ENCODE data around the gene NEURL2. TPM values are rescaled to one million over a fixed set of nuclear protein-coding genes. Genes with fewer than 3 reads are reported as not detected.
A peak's percentile ranks its signal among the peaks of the same experiment; 100 is the strongest.
"Not testable (repeated sequence)": the region's sequence is repeated elsewhere in the genome, so short reads cannot be mapped to it uniquely, and the experiment has no call there.

Gene NEURL2
- total RNA-seq, 1 donor from 2014 or later = 4.0 TPM

- H3K27me3 ChIP-seq = no peaks in the 10 kb centered on the region
- H3K4me1 ChIP-seq = peaks cover 5 to 16% of the 10 kb centered on the region in 2 donors
- intact Hi-C loops (cut with DNase I) = loop anchor here (1.0 to 2.0 kb wide), 4 partner anchors 37 to 753 kb away; partner anchors contain the start of genes ACOT8, TP53RK, ZNF335 and ZSWIM1
- H3K36me3 ChIP-seq = peaks cover 34 to 35% of the 10 kb centered on the region in 2 donors
- no peak for DNase-seq (ENCODE audit: low spot score in 2 of 2)
- H3K9me3 ChIP-seq = no peaks in the 10 kb centered on the region
- TF ChIP-seq CTCF (IDR thresholded peaks at IDR 0.05) = no peak
- peak overlapping the region; percentile 60 to 95 for H3K4me3 ChIP-seq
- peak overlapping the region; percentile 98 to 100 for H3K27ac ChIP-seq
Measured at GRCh38 chr20:45935416-45936046, 44.5 kb upstream of the NEURL2 start.

DNA sequence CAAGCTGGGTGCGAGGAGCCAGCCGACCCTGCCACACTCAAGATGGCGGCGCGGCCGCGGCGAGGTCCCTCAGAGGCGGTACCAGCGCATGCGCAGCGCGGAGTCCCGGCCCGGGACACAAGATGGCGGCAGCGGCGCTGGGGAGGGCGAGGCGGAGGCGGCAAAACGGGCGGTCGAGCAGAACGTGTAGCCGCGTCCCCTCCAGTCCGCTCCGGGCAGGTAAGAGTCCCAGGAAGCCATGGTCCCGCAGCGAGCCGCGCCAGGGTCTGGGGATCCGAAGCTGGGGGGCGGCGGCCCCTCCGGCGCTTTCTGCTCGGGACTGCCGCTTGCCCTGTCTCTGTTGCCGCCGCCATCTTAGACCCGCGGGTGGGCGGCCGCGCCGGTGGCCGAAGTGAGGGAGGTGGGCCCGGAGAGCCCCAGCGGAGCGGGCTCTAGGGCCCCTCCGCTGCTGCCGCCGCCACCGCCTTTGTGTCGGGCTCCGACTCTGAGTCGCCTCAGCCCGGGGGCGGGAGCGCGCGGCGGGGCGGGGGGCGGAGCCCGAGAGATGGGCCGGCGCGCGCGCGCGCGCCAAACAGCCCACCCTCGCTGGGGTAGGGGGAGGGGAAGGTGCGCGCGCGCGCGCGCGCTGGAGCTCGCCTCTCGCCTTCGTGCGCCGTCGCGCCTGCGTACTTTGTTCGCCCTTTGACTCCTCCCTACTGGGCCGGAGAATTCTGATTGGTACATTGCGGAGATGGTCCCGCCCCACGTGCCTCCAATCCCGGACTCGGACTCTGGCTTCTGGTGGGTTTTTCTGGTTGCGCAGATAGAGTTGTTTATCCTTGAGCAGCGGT lies 43.8 kb upstream of the NEURL2 start, which contains the start of gene PCIF1:
PCIF1 (plus strand) TSS at position 98 of the 830 bp plus-strand sequence. CDS start 4,317 bp downstream, outside the sequence.
- H3K36me3 ChIP-seq = peaks cover 27% of the 10 kb centered on the region in 2 donors
- H3K4me3 ChIP-seq = peak within 1 kb of the TSS; percentile 73 to 95
- intact Hi-C loops (cut with DNase I) = loop anchor here (1.0 to 5.0 kb wide), 8 partner anchors 24 to 754 kb away; partner anchors contain the start of genes ACOT8, CTSA, NEURL2 and TP53RK
- H3K27me3 ChIP-seq = no peaks in the 10 kb centered on the region
- H3K9me3 ChIP-seq = no peaks in the 10 kb centered on the region
- TF ChIP-seq CTCF (IDR thresholded peaks at IDR 0.05) = no peak
- H3K4me1 ChIP-seq = peaks cover 5 to 16% of the 10 kb centered on the region in 2 donors
- peak; percentile 92 to 99 for DNase-seq (ENCODE audit: low spot score in 2 of 2)
- H3K27ac ChIP-seq = peak within 1 kb of the TSS; percentile 98 to 100

GRCh38 chr20:45934046-45934585 lies 43.1 kb upstream of the NEURL2 start:
- peaks cover 20 to 21% of the 10 kb centered on the region in 2 donors for H3K36me3 ChIP-seq
- no peaks in the 10 kb centered on the region for H3K9me3 ChIP-seq
- DNase-seq (ENCODE audit: low spot score in 2 of 2) = no peak
- H3K4me1 ChIP-seq = peaks cover 5 to 16% of the 10 kb centered on the region in 2 donors
- intact Hi-C loops (cut with DNase I) = loop anchor here (1.0 to 5.0 kb wide), 7 partner anchors 23 to 755 kb away; partner anchors contain the start of genes ACOT8, CTSA, NEURL2 and TP53RK
- no peak for TF ChIP-seq CTCF (IDR thresholded peaks at IDR 0.05)
- peak overlapping the region; percentile 98 to 100 for H3K27ac ChIP-seq
- H3K27me3 ChIP-seq = no peaks in the 10 kb centered on the region
- peak overlapping the region; percentile 73 to 95 for H3K4me3 ChIP-seq

GRCh38 chr20:45933266-45934045 lies 42.4 kb upstream of the NEURL2 start:
- H3K27me3 ChIP-seq = no peaks in the 10 kb centered on the region
- peak in 2 of 3 experiments; percentile 21 for TF ChIP-seq CTCF (IDR thresholded peaks at IDR 0.05)
- H3K4me3 ChIP-seq = peak overlapping the region; percentile 73 to 95
- peaks cover 13 to 14% of the 10 kb centered on the region in 2 donors for H3K36me3 ChIP-seq
- peaks cover 5 to 16% of the 10 kb centered on the region in 2 donors for H3K4me1 ChIP-seq
- no peaks in the 10 kb centered on the region for H3K9me3 ChIP-seq
- intact Hi-C loops (cut with DNase I) = loop anchor here (1.0 to 5.0 kb wide), 7 partner anchors 22 to 755 kb away; partner anchors contain the start of genes ACOT8, CTSA, NEURL2 and TP53RK
- H3K27ac ChIP-seq = peak overlapping the region; percentile 98 to 100
- DNase-seq (ENCODE audit: low spot score in 2 of 2) = peak; percentile 53 to 81

DNA sequence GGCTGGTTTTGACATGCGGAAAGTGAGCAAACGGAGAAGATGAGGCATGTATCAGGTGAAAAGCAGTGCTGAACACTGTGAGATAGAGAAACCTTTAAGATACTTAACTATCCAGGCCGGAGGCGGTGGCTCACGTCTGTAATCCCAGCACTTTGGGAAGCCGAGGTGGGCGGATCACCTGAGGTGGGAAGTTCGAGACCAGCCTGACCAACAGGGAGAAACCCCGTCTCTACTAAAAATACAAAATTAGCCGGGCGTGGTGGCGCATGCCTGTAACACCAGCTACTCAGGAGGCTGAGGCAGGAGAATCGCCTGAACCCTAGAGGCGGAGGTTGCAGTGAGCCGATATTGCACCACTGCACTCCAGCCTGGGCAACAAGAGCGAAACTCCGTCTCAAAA lies 40.7 kb upstream of the NEURL2 start:
- intact Hi-C loops (cut with DNase I) = loop anchor here (5.0 kb wide), 2 partner anchors 119 to 134 kb away; partner anchors contain the start of gene UBE2C
- not testable (repeated sequence) for H3K27ac ChIP-seq; H3K4me3 ChIP-seq; DNase-seq (ENCODE audit: low spot score in 2 of 2); H3K27me3 ChIP-seq; H3K9me3 ChIP-seq; H3K36me3 ChIP-seq
- peaks cover 5 to 16% of the 10 kb centered on the region in 2 donors for H3K4me1 ChIP-seq
